HL-60/S4 treated with phorbol 12-myristate 13-acetate at 8.2 ng/mL for 4 days and 3 days (cell line): ENCODE measurements around the gene PGM2.

Source experiments
- in situ Hi-C: fragments of 300-500 bp; cut with MboI; formaldehyde crosslinking; loops from 2 replicates; pipeline ENCODE4 v1.15.0; 2022; ENCODE audit warnings: low sequenced_read_pairs

PGM2 gene

GRCh38 chr4:37858112-37858511 is 31.6 kb downstream of the PGM2 start:
- in situ Hi-C loops, result no loop called here

- in situ Hi-C loops, result no loop called here
These were observed 32.4 kb downstream of the PGM2 start for GRCh38 chr4:37858872-37859271.

GRCh38 chr4:37860266-37860665 is 33.8 kb downstream of the PGM2 start:
- in situ Hi-C loops, result no loop called here

- in situ Hi-C loops, result no loop called here
These were observed 36.5 kb downstream of the PGM2 start for GRCh38 chr4:37862961-37863360.

- in situ Hi-C loops, result no loop called here
These were observed 38.3 kb downstream of the PGM2 start for GRCh38 chr4:37864786-37865185.

- in situ Hi-C loops, result no loop called here
These were observed 39.0 kb downstream of the PGM2 start for GRCh38 chr4:37865450-37865849.

- in situ Hi-C loops, result no loop called here
These were observed 40.6 kb downstream of the PGM2 start for GRCh38 chr4:37867102-37867501.

- in situ Hi-C loops, result no loop called here
These were observed 41.8 kb downstream of the PGM2 start for GRCh38 chr4:37868238-37868637.

- in situ Hi-C loops, result no loop called here
These were observed 46.0 kb downstream of the PGM2 start for GRCh38 chr4:37872310-37872988.

- in situ Hi-C loops, result no loop called here
These were observed 46.9 kb downstream of the PGM2 start for GRCh38 chr4:37873386-37873785.

GRCh38 chr4:37876156-37876555 is 49.7 kb downstream of the PGM2 start:
- in situ Hi-C loops, result no loop called here

- in situ Hi-C loops, result no loop called here
These were observed 52.9 kb downstream of the PGM2 start for GRCh38 chr4:37879365-37879764.

- in situ Hi-C loops, result no loop called here
These were observed 55.3 kb downstream of the PGM2 start for GRCh38 chr4:37881811-37882210.

- in situ Hi-C loops, result no loop called here
These were observed 56.3 kb downstream of the PGM2 start for GRCh38 chr4:37882665-37883296.

- in situ Hi-C loops, result no loop called here
These were observed 58.5 kb downstream of the PGM2 start for GRCh38 chr4:37884855-37885487.

GRCh38 chr4:37885496-37885895 is 59.0 kb downstream of the PGM2 start:
- in situ Hi-C loops, result no loop called here

GRCh38 chr4:37889849-37890800 is 63.6 kb downstream of the PGM2 start:
- in situ Hi-C loops, result no loop called here

GRCh38 chr4:37890801-37891259 is 64.3 kb downstream of the PGM2 start, which contains the start of gene TBC1D1:
TBC1D1 (plus strand) TSS chr4:37891084; CDS start chr4:37902096, 11,012 bp downstream.
- in situ Hi-C loops, result no loop called here

- in situ Hi-C loops, result no loop called here
These were observed 65.0 kb downstream of the PGM2 start for GRCh38 chr4:37891260-37892159.

GRCh38 chr4:37892641-37893040 is 66.2 kb downstream of the PGM2 start:
- in situ Hi-C loops, result no loop called here
